ENCODE measurements around the gene BCAR3. TPM values are rescaled to one million over a fixed set of nuclear protein-coding genes. Genes with fewer than 3 reads are reported as not detected.

BCAR3 gene
- total and polyA plus RNA-seq, 2 of the 4 experiments (the other 2 are of a cell fraction), result 41.4 to 46.4 TPM

Other genes with a start within 250 kb of the BCAR3 start
- gene FNBP1L, start 233.7 kb downstream of the BCAR3 start, total RNA-seq (2012; rRNA removed), result 15.2 and 24.4 TPM in 2 replicates
- 7.1 and 9.3 TPM in 2 replicates for gene FNBP1L, start 233.7 kb downstream of the BCAR3 start, polyA plus RNA-seq (2012; rRNA removed)
- 24.4 and 35.8 TPM in 2 replicates for gene DNTTIP2, start 197.4 kb upstream of the BCAR3 start, total RNA-seq (2012; rRNA removed)
- 13.8 and 14.2 TPM in 2 replicates for gene DNTTIP2, start 197.4 kb upstream of the BCAR3 start, polyA plus RNA-seq (2012; rRNA removed)
- 18.3 and 20.1 TPM in 2 replicates for gene GCLM, start 227.6 kb upstream of the BCAR3 start, total RNA-seq (2012; rRNA removed)
- 10.8 and 15.5 TPM in 2 replicates for gene GCLM, start 227.6 kb upstream of the BCAR3 start, polyA plus RNA-seq (2012; rRNA removed)

Data from IMR-90 (cell line).